HG02981 (cell line): ENCODE results near the gene SUPT16H.

Source experiments
- ATAC-seq: cut with Tn5 transposase; IDR thresholded peaks from one replicate; pipeline ENCODE4 v1.9.1; 2021; ENCODE audit warnings: mild to moderate bottlenecking, moderate library complexity; ENCODE audit not compliant: unreplicated experiment

Gene SUPT16H

GRCh38 chr14:21369949-21370679, 13.7 kb downstream of the SUPT16H start:
- no peak for ATAC-seq

- no peak for ATAC-seq
These were observed 16.2 kb downstream of the SUPT16H start for GRCh38 chr14:21367582-21368144.

- no peak for ATAC-seq
These were observed 27.3 kb downstream of the SUPT16H start for GRCh38 chr14:21356511-21356910.

GRCh38 chr14:21352587-21352986, 31.2 kb downstream of the SUPT16H start:
- ATAC-seq = peak; percentile 47

GRCh38 chr14:21350539-21350938, 33.3 kb downstream of the SUPT16H start:
- no peak for ATAC-seq

GRCh38 chr14:21347201-21347600, 36.6 kb downstream of the SUPT16H start:
- no peak for ATAC-seq

- ATAC-seq = no peak
These were observed 37.2 kb downstream of the SUPT16H start for GRCh38 chr14:21346532-21347135.

- no peak for ATAC-seq
These were observed 40.6 kb downstream of the SUPT16H start for GRCh38 chr14:21343035-21343794.

GRCh38 chr14:21334202-21334906, 49.5 kb downstream of the SUPT16H start:
- no peak for ATAC-seq

GRCh38 chr14:21332950-21333349, 50.9 kb downstream of the SUPT16H start:
- ATAC-seq = no peak

- ATAC-seq = no peak
These were observed 56.8 kb downstream of the SUPT16H start for GRCh38 chr14:21326972-21327371.

- no peak for ATAC-seq
These were observed 61.1 kb downstream of the SUPT16H start for GRCh38 chr14:21322716-21323115.

- ATAC-seq = no peak
These were observed 62.9 kb downstream of the SUPT16H start for GRCh38 chr14:21320913-21321312.

- no peak for ATAC-seq
These were observed 66.4 kb downstream of the SUPT16H start for GRCh38 chr14:21317398-21317797.

- ATAC-seq = no peak
These were observed 70.3 kb downstream of the SUPT16H start for GRCh38 chr14:21313512-21313911.

GRCh38 chr14:21311614-21312013, 72.2 kb downstream of the SUPT16H start:
- ATAC-seq = no peak

- ATAC-seq = no peak
These were observed 73.9 kb downstream of the SUPT16H start for GRCh38 chr14:21309956-21310355.

- ATAC-seq = no peak
These were observed 74.6 kb downstream of the SUPT16H start for GRCh38 chr14:21309238-21309636.

GRCh38 chr14:21308479-21309237, 75.2 kb downstream of the SUPT16H start:
- peak; percentile 80 for ATAC-seq

- no peak for ATAC-seq
These were observed 75.7 kb downstream of the SUPT16H start for GRCh38 chr14:21308132-21308478.
